A549 (cell line): Measurements from ENCODE around the gene CAPN14. TPM values are rescaled to one million over a fixed set of nuclear protein-coding genes. Genes with fewer than 3 reads are reported as not detected.

Source experiments
- ATAC-seq, 2 experiments: fragments of 200-7000 bp in 1 of 2; fragments of >200 bp in 1 of 2; cut with Nextera tagmentation in 1 of 2; cut with Tn5 transposase in 1 of 2; 3 replicates each; pipeline versions ENCODE4 v1.8.0 to v1.9.1; 2018 to 2020; ENCODE audit warnings: mild to moderate bottlenecking in 1 of 2, moderate library complexity in 1 of 2
- CTCF ChIA-PET: fragments of 300-600 bp; sonication (Branson Sonifier 250); formaldehyde crosslinking; extraction: SDS; loops from one replicate; lab custom pipeline; 2021; ENCODE audit warnings: antibody characterized with exemption, inconsistent platforms; lab: Yijun Ruan, JAX
- POLR2A ChIA-PET: fragments of 350-600 bp; formaldehyde crosslinking; extraction: SDS; loops from one replicate; lab custom pipeline; 2021; ENCODE audit warnings: antibody characterized with exemption, inconsistent platforms; lab: Yijun Ruan, JAX
- DNase-seq, 2 experiments: peaks; one replicate each; pipeline versions ENCODE4 v3.0.0 to v3.0.0-alpha.2; 2011 to 2016; ENCODE audit warnings: low read depth in 1 of 2, low spot score in 1 of 2
- FAIRE-seq: peaks from 2 replicates; lab custom pipeline; 2011; peaks lifted over from hg19 to GRCh38; lab: Jason Lieb, UNC
- H3K27ac ChIP-seq, 2 experiments: fragments of >200 bp; sonication (Bioruptor Twin); formaldehyde crosslinking; 3 replicates each; pipeline ENCODE4 v1.5.1; 2016 to 2017
- H3K4me1 ChIP-seq: fragments of >200 bp; sonication (Bioruptor Twin); formaldehyde crosslinking; 3 replicates; pipeline ENCODE4 v1.6.1; 2016
- H3K4me2 ChIP-seq: fragments of >200 bp; sonication (Bioruptor Twin); formaldehyde crosslinking; 3 replicates; pipeline ENCODE4 v1.6.1; 2016
- H3K4me3 ChIP-seq: fragments of >200 bp; sonication (Bioruptor Twin); formaldehyde crosslinking; 3 replicates; pipeline ENCODE4 v1.5.1; 2016
- H3K9me3 ChIP-seq: fragments of >200 bp; sonication (Bioruptor Twin); formaldehyde crosslinking; 3 replicates; pipeline ENCODE4 v1.6.1; 2016
- BCL3 ChIP-seq: fragments of >200 bp; sonication (Bioruptor Twin); formaldehyde crosslinking; IDR thresholded peaks from 3 replicates; pipeline ENCODE4 v1.6.1; 2016
- BHLHE40 ChIP-seq: IDR thresholded peaks from 2 replicates; pipeline ENCODE4 v1.6.1; 2012; ENCODE audit warnings: low read depth, low read length, inconsistent platforms
- CEBPB ChIP-seq, 2 experiments: fragments of >200 bp in 1 of 2; sonication (Bioruptor Twin) in 1 of 2; formaldehyde crosslinking in 1 of 2; IDR thresholded peaks; 2 replicates each; pipeline ENCODE4 v1.6.1; 2012 to 2016
- ESRRA ChIP-seq: fragments of 150-350 bp; IDR thresholded peaks from 2 replicates; pipeline ENCODE4 v1.6.1; 2014; ENCODE audit warnings: mild to moderate bottlenecking, low read length, borderline replicate concordance
- FOSL2 ChIP-seq, 2 experiments: fragments of 450-650 bp in 1 of 2; fragments of >200 bp in 1 of 2; sonication (Bioruptor Twin) in 1 of 2; formaldehyde crosslinking; IDR thresholded peaks; 2 replicates each; pipeline versions ENCODE4 v1.5.0 to v1.6.1; 2016 to 2020; ENCODE audit warnings: mild to moderate bottlenecking in 1 of 2, moderate library complexity in 1 of 2
- FOXS1 ChIP-seq: fragments of 250-450 bp; sonication (Bioruptor Pico); IDR thresholded peaks from 2 replicates; pipeline ENCODE4 v1.5.0; 2020; ENCODE audit warnings: mild to moderate bottlenecking, moderate library complexity
- HES2 ChIP-seq: fragments of >200 bp; sonication (Bioruptor Twin); formaldehyde crosslinking; IDR thresholded peaks from 2 replicates; pipeline ENCODE4 v1.6.1; 2016
- HMGXB4 ChIP-seq: fragments of 250-450 bp; sonication (Bioruptor Pico); IDR thresholded peaks from 2 replicates; pipeline ENCODE4 v1.5.0; 2021; ENCODE audit warnings: mild to moderate bottlenecking, moderate library complexity, borderline replicate concordance
- HOXB5 ChIP-seq: fragments of 250-450 bp; sonication (Bioruptor Pico); IDR thresholded peaks from 2 replicates; pipeline ENCODE4 v1.5.0; 2020; ENCODE audit warnings: mild to moderate bottlenecking, moderate library complexity
- MAFK ChIP-seq: fragments of 450-650 bp; IDR thresholded peaks from 2 replicates; pipeline ENCODE4 v1.6.1; 2014; ENCODE audit not compliant: partially characterized antibody
- NFE2L2 ChIP-seq: fragments of 150-350 bp; conservative IDR thresholded peaks from 2 replicates; pipeline ENCODE4 v1.6.1; 2014; ENCODE audit warnings: low read length
- NR3C1 ChIP-seq: fragments of >200 bp; sonication (Bioruptor Twin); formaldehyde crosslinking; IDR thresholded peaks from 3 replicates; pipeline ENCODE4 v1.6.1; 2017
- PBX3 ChIP-seq: IDR thresholded peaks from 2 replicates; pipeline ENCODE4 v1.6.1; 2012
- POLR2A ChIP-seq: IDR thresholded peaks from 2 replicates; pipeline ENCODE4 v1.6.1; 2012; ENCODE audit warnings: mild to moderate bottlenecking, low read length
- POLR2AphosphoS2 ChIP-seq: conservative IDR thresholded peaks from 2 replicates; pipeline ENCODE4 v1.6.1; 2012; ENCODE audit warnings: low read length, improper control_type of control experiment, inconsistent platforms
- RCOR1 ChIP-seq: fragments of 150-350 bp; IDR thresholded peaks from 2 replicates; pipeline ENCODE4 v1.6.1; 2014; ENCODE audit warnings: antibody characterized with exemption, low read length, low read depth
- REST ChIP-seq: fragments of 200-600 bp; sonication (generic); IDR thresholded peaks from 2 replicates; pipeline ENCODE4 v1.6.1; 2016; ENCODE audit warnings: antibody characterized with exemption, mild to moderate bottlenecking, moderate library complexity
- RFX5 ChIP-seq: fragments of 450-650 bp; IDR thresholded peaks from 2 replicates; pipeline ENCODE4 v1.7.1; 2014; ENCODE audit warnings: antibody characterized with exemption, mild to moderate bottlenecking, moderate library complexity
- TP53 ChIP-seq: fragments of 250-450 bp; sonication (Bioruptor Pico); IDR thresholded peaks from 2 replicates; pipeline ENCODE4 v1.5.0; 2021; ENCODE audit warnings: mild to moderate bottlenecking, moderate library complexity
- ZSCAN20 ChIP-seq: fragments of 250-450 bp; sonication (Bioruptor Pico); IDR thresholded peaks from 2 replicates; pipeline ENCODE4 v1.8.0; 2022; ENCODE audit warnings: mild to moderate bottlenecking, moderate library complexity
- WGBS: methylation state at CpG from one replicate; pipeline ENCODE4 v1.1.6; 2017; ENCODE audit errors: missing lambda C conversion rate; 5-methylcytosine and 5-hydroxymethylcytosine counted together
- polyA plus RNA-seq, 4 experiments: library from polyadenylated mRNA; depleted of rRNA in 3 of 4; stranded (reverse); fragments of >200 nt; fragmentation: RNase III in 1 of 4; extraction: RNeasy Plus Mini Kit Qiagen cat#74134 plus additional on column Dnase treatment in 1 of 4; gene quantifications; 2 replicates in 3 of 4; 3 replicates in 1 of 4; pipeline ENCODE4 v1.2.3, GENCODE V29; 2011 to 2017

The CAPN14 gene
- polyA plus RNA-seq, 2 of the 4 experiments (the other 2 are of a cell fraction): 0.04 to 0.06 TPM

GRCh38 chr2:31249009-31249690 lies 31.8 kb upstream of the CAPN14 start:
- no peak for DNase-seq
- ATAC-seq: no peak
- Histone ChIP-seq H3K9me3 (no peaks in the 10 kb centered on the region), H3K27ac (no peak overlapping the region), H3K4me1 (no peaks in the 10 kb centered on the region), H3K4me2 (no peak overlapping the region), H3K4me3 (no peak overlapping the region)
- no peak for FAIRE-seq
- CTCF ChIA-PET: interaction anchor here (0.5 to 6.3 kb wide), 3 partner anchors 15 to 125 kb away, joined by 3 to 37 read pairs (median 3); partner anchors contain the start of gene EHD3
- POLR2A ChIA-PET: no interaction called here
- WGBS: 88% methylated on average over 13 of the region's 15 CpGs
- TF ChIP-seq FOXS1 (CRISPR knock-in tag): no peak
- no peak for TF ChIP-seq ESRRA
- no peak for TF ChIP-seq RFX5
- TF ChIP-seq RCOR1: no peak
- TF ChIP-seq ZSCAN20 (CRISPR knock-in tag): no peak
- TF ChIP-seq PBX3: no peak
- TF ChIP-seq BCL3: no peak
- no peak for TF ChIP-seq HMGXB4 (CRISPR knock-in tag)
- TF ChIP-seq BHLHE40: no peak
- TF ChIP-seq HOXB5: no peak
- TF ChIP-seq TP53: no peak
- TF ChIP-seq MAFK: no peak
- TF ChIP-seq POLR2AphosphoS2: no peak
- no peak for TF ChIP-seq REST
- no peak for TF ChIP-seq HES2
- no peak for TF ChIP-seq NR3C1
- TF ChIP-seq FOSL2 (IDR thresholded peaks at IDR 0.05): no peak
- no peak for TF ChIP-seq FOSL2 (CRISPR knock-in tag; IDR thresholded peaks at IDR 0.05)
- no peak for TF ChIP-seq POLR2A
- TF ChIP-seq CEBPB (IDR thresholded peaks at IDR 0.05): no peak
- TF ChIP-seq NFE2L2: no peak
